Thoracic aorta (tissue), 2 donors: ENCODE measurements around the gene DDIT4. TPM values are rescaled to one million over a fixed set of nuclear protein-coding genes. Genes with fewer than 3 reads are reported as not detected.
"Not testable (repeated sequence)": the region's sequence is repeated elsewhere in the genome, so short reads cannot be mapped to it uniquely, and the experiment has no call there.

Experiments used
- ATAC-seq: fragments of 150-250 bp; one replicate; pipeline ENCODE4 v1.8.0; 2017; ENCODE audit warnings: low read depth; ENCODE audit not compliant: insufficient number of reproducible peaks, low FRiP score
- DNase-seq: peaks from one replicate; pipeline ENCODE4 v3.0.0-alpha.2; 2020; ENCODE audit warnings: low spot score
- H3K27ac ChIP-seq, 2 donors: fragments of 200-600 bp; sonication (generic); 1 replicate in 1 of 2; 2 replicates in 1 of 2; pipeline ENCODE4 v1.5.1; 2016; ENCODE audit warnings: mild to moderate bottlenecking in 2 of 2, moderate library complexity in 2 of 2
- H3K27me3 ChIP-seq: fragments of 200-600 bp; sonication (generic); replicated peaks from 2 replicates; pipeline ENCODE4 v1.6.0; 2016; ENCODE audit warnings: mild to moderate bottlenecking; ENCODE audit not compliant: insufficient read depth
- H3K36me3 ChIP-seq: fragments of 200-600 bp; sonication (generic); one replicate; pipeline ENCODE4 v1.5.1; 2016
- H3K4me1 ChIP-seq, 2 donors: fragments of 200-600 bp; sonication (generic); 1 replicate in 1 of 2; 2 replicates in 1 of 2; pipeline versions ENCODE4 v1.5.1 to v1.6.0; 2016; ENCODE audit warnings: low read depth in 2 of 2, mild to moderate bottlenecking in 1 of 2; ENCODE audit not compliant: control insufficient read depth in 1 of 2
- H3K4me3 ChIP-seq: fragments of 200-600 bp; sonication (generic); 2 replicates; pipeline ENCODE4 v1.5.1; 2016; ENCODE audit warnings: mild to moderate bottlenecking
- H3K9me3 ChIP-seq: fragments of 200-600 bp; sonication (generic); 2 replicates; pipeline ENCODE4 v1.5.1; 2016
- total RNA-seq, 2 donors: library from RNA; depleted of rRNA; stranded (reverse); fragments of >200 nt; gene quantifications; one replicate each; pipeline versions ENCODE4 v1.1.0 to v1.2.3, GENCODE V29; 2016
- TF ChIP-seq, protein P1 (sequence below): fragments of 200-600 bp; sonication (generic); IDR thresholded peaks from one replicate; pipeline ENCODE4 v1.5.1; 2019; ENCODE audit warnings: antibody characterized with exemption

The DDIT4 gene
- total RNA-seq, 2 donors from 2014 or later = 163 to 374 TPM

DNA sequence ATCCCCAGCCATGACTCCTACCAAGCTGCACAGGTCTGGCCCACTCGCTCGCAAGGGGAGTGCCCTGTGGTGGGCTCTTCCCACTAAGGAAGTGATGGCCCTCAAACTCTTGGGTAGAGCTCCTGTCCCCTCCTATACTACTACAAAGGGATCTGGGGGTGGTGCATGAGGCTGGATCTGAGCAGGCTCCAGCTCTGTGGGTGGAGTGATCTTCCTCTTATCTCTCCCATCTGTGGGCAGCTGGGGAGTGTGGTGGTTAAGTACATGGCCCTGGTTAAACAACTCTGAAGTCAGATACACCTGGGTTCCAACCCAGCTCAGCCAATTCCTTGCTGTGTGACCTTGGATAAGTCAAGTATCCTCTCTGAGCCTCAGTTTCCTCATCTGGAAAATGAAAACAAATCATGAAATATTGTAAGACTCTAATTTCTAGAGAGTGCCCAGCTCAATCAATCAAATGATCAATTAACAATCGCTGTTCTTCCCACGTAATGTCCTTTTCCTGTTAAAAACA, 17.4 kb downstream of the DDIT4 start:
- Histone ChIP-seq H3K4me1 (peaks cover 4 to 6% of the 10 kb centered on the region in 2 donors), H3K9me3 (no peaks in the 10 kb centered on the region), H3K27ac (no peak overlapping the region), H3K36me3 (no peaks in the 10 kb centered on the region), H3K27me3 (no peaks in the 10 kb centered on the region), H3K4me3 (no peak overlapping the region)
- TF ChIP-seq, protein P1, sequence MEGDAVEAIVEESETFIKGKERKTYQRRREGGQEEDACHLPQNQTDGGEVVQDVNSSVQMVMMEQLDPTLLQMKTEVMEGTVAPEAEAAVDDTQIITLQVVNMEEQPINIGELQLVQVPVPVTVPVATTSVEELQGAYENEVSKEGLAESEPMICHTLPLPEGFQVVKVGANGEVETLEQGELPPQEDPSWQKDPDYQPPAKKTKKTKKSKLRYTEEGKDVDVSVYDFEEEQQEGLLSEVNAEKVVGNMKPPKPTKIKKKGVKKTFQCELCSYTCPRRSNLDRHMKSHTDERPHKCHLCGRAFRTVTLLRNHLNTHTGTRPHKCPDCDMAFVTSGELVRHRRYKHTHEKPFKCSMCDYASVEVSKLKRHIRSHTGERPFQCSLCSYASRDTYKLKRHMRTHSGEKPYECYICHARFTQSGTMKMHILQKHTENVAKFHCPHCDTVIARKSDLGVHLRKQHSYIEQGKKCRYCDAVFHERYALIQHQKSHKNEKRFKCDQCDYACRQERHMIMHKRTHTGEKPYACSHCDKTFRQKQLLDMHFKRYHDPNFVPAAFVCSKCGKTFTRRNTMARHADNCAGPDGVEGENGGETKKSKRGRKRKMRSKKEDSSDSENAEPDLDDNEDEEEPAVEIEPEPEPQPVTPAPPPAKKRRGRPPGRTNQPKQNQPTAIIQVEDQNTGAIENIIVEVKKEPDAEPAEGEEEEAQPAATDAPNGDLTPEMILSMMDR = no peak
- no peak for DNase-seq
- no peak for ATAC-seq

DNA sequence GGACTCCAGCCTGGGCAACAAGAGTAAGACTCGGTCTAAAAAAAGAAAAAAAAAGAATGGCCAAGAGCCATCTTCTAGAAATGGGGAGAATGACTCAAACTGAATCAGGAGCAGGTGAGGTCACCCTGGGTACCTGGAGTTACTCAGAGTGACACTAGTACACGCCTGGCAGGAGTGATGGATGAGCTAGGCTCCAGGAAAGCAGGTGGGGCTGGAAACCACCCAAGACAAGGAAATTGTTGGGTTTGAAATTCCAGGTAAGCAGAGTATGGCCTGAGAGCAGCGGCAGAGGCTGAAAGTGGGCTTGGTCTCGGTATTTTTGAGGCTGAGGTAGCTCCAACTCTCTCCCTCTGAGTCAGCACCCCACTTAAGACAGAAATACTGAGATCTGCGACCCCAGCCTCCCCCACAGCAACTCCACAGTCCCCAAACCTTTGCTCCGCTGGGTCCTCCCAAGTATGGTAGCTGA, 18.5 kb downstream of the DDIT4 start:
- Histone ChIP-seq H3K4me3 (no peak overlapping the region), H3K9me3 (no peaks in the 10 kb centered on the region), H3K27me3 (no peaks in the 10 kb centered on the region), H3K27ac (no peak overlapping the region), H3K4me1 (peaks cover 0 to 12% of the 10 kb centered on the region in 2 donors), H3K36me3 (no peaks in the 10 kb centered on the region)
- ATAC-seq = no peak
- no peak for DNase-seq
- TF ChIP-seq, protein P1 = no peak

DNA sequence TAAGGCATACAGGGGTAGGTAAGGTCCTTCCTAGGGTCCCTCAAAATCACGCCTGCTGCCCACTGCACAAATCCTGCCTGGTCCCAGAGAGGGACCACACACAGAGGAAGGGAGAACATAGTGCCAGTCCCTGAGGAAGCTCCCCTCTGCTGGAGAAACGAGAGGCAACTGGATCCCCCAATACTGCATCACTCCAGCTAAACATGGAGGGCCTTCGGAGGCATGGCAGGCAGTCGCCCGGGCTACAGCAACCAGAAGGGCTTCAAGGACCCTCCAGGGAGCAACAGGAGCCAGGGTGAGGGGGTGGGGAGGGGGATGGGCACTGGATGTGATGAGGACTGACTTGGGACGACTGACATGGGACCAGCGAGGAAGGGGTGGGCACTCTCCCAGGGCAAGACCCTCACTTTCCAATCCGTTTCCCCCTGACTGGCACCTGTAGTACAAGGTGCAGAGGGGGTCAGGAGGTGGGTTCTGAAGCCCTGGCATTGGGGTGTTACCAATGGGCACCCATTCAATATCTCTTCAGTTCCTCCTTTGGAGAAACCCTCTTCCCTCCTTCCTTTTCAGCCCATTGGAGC, 21.7 kb downstream of the DDIT4 start:
- Histone ChIP-seq H3K4me1 (peaks cover 0 to 18% of the 10 kb centered on the region in 2 donors), H3K27me3 (no peaks in the 10 kb centered on the region), H3K27ac (no peak overlapping the region), H3K4me3 (no peak overlapping the region), H3K9me3 (no peaks in the 10 kb centered on the region), H3K36me3 (no peaks in the 10 kb centered on the region)
- TF ChIP-seq, protein P1 = no peak
- ATAC-seq (no peak), DNase-seq (no peak)

DNA sequence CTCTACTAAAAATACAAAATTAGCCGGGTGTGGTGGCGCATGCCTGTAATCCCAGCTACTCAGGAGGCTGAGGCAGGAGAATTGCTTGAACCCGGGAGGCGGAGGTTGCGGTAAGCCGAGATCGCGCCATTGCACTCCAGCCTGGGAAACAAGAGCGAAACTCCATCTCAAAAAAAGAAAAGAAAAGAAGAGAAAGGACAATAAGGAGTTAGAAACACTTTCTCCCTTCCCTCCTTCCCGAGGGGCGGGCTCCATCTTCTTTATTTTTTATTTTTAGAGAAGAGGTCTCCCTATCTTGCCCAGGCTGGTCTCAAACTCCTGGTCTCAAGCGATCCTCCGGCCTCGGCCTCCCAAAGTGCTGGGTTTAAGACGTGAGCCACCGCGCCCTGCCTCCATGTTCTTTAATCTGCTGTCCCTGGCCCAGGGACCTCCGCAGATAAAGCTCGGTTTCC, 23.1 kb downstream of the DDIT4 start:
- H3K27ac ChIP-seq = peak overlapping the region; percentile 94 to 95
- not testable (repeated sequence) for H3K9me3 ChIP-seq, H3K36me3 ChIP-seq, ATAC-seq, DNase-seq, H3K27me3 ChIP-seq
- peak overlapping the region; percentile 84 for H3K4me3 ChIP-seq
- H3K4me1 ChIP-seq = peaks cover 0 to 18% of the 10 kb centered on the region in 2 donors

DNA sequence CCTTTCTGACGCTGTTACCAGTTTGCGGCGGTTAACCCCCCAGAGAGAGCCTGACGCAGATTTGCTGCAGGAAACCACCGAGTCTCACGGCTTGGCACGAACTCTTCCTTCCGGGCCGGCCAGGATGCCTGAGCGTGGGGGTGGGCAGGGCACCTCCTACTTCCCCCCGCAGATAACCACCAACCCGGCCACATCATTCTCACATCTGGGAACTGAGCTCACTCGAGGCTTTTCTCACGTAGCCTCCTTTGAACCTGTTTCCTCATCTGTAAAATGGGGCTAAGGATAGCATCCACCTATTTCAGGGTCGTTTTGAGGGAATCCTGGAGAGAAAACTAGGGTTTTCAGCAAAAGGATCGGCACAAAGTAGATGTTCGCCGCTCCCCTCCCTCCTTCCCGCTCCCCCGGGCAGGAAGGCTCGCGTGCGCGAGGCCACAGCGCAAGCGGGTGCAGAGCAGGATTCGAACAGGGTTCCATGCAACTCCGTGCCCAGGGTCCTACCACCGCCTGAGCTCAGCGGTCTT, 23.6 kb downstream of the DDIT4 start:
- TF ChIP-seq, protein P1 = no peak
- H3K4me3 ChIP-seq = peak overlapping the region; percentile 84
- ATAC-seq (peak; percentile 75), DNase-seq (peak; percentile 78)
- no peaks in the 10 kb centered on the region for H3K9me3 ChIP-seq
- H3K4me1 ChIP-seq = peaks cover 0 to 18% of the 10 kb centered on the region in 2 donors
- peak overlapping the region; percentile 94 to 95 for H3K27ac ChIP-seq
- no peaks in the 10 kb centered on the region for H3K36me3 ChIP-seq
- no peaks in the 10 kb centered on the region for H3K27me3 ChIP-seq
